ENCODE measurements around the gene IGSF3.

Gene IGSF3

GRCh38 chr1:116667575-116668105, at the start of gene IGSF3:
IGSF3 (minus strand) TSS chr1:116667733; CDS start chr1:116666326, 1,407 bp downstream.
- peak in 1 of 2 donors; percentile 41 for DNase-seq (ENCODE audit: low read depth in 1 of 2, low spot score in 1 of 2)

GRCh38 chr1:116717318-116717717, 49.8 kb upstream of the IGSF3 start:
- DNase-seq (ENCODE audit: low read depth in 1 of 2, low spot score in 1 of 2), result no peak

DNA sequence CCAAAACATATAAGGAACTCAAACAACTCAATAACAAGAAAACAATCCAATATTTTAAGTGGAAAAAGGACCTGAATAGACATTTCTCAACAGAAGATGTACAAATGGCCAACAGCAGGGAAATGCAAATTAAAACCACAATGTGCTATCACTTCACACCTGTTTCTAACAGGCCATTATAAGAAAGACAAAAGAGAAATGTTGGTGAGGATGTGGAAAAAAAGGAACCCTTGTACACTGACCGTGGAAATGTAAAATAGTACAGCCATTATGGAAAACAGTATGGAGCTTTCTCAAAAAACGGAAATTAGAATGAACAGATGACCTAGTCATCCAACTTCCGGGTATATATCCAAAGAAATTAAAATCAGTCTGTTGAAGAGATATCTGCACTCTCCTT, 48.9 kb upstream of the IGSF3 start:
- DNase-seq (ENCODE audit: low read depth in 1 of 2, low spot score in 1 of 2), result no peak

DNA sequence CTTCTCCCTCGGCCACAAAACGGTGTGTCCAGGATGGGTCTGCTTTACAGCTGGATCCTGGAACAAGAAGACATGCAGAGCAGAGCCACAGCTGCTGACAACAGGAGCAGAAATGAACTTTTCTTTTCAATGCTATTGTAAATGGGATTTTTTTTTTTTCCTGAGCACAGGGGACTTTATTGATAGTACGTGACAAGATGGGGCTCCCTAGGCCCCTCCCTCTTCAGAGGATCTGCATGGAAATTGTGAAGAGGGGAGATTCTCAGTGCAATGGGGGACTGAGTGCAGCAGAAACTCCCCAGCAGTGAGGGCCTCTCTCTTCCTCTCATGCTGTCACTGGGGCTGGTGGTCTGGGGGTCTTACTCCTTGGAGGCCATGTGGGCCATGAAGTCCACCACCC, 45.9 kb upstream of the IGSF3 start:
- no peak for DNase-seq (ENCODE audit: low read depth in 1 of 2, low spot score in 1 of 2)

GRCh38 chr1:116712510-116712909, 45.0 kb upstream of the IGSF3 start:
- DNase-seq (ENCODE audit: low read depth in 1 of 2, low spot score in 1 of 2), result no peak

DNA sequence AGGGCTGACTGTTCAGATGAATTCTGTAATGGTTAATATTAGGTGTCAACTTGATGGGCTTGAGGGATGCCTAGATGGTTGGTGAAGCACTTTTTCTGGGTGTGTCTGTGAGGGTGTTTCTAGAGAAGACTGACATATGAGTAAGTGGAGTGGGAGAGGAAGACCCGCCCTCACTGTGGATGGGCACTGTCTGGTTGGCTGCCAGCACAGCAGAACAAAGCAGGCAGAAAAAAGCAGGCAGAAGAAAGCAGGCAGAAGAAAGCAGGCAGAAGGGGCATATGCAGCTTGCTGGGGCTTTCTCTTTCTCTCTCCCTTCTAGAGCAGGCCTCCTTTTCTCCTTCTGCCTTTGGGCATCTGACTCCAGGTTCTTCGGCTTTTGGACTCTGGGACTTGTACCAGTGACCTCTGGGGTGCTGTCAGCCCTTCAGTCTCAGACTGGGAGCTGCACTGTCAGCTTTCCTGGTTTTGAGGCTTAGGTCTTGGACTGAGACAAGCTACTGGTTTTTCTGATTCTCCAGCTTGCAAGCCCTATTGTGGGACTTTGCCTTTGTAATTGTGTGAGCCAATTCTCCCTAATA, 43.8 kb upstream of the IGSF3 start:
- DNase-seq (ENCODE audit: low read depth in 1 of 2, low spot score in 1 of 2), result peak in 1 of 2 donors; percentile 5

DNA sequence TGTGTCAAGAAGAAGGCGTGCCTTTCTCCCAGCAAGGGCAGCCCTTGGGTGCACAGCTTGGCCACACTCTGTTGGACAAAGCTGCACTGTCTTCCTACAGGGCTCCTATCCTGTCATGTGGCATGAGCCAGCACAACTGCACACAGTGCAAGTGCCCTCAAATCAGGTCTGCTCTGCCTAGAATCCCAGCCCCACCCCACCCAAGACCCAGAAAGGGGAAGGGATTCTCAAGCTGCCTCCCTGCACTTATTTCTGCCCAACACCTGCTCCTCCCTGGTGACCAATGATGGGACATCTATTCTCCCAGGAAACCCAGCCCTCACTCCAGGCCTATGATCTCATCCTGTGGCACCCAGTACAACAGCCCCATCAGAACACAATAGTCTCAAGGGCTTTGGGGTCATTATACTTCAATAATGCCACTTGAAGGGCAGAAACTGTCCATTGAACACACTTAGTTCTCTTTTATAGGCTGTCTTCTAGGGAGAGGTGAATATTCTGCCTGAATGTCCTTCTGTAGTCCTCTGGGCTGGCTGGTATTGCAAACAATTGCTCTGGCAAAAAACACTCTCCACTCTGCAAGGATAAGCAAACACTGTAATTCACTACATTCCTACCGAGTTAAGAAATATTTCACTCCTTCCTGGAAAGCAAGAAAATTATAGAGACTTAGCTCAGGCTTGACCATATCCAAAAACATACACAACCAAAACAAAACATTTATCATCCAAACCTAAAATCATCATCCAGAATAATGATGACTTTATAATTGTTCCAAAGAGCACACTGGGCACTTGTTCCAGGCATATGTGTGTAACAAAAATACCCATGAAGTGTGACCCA, 43.1 kb upstream of the IGSF3 start:
- no peak for DNase-seq (ENCODE audit: low read depth in 1 of 2, low spot score in 1 of 2)

DNA sequence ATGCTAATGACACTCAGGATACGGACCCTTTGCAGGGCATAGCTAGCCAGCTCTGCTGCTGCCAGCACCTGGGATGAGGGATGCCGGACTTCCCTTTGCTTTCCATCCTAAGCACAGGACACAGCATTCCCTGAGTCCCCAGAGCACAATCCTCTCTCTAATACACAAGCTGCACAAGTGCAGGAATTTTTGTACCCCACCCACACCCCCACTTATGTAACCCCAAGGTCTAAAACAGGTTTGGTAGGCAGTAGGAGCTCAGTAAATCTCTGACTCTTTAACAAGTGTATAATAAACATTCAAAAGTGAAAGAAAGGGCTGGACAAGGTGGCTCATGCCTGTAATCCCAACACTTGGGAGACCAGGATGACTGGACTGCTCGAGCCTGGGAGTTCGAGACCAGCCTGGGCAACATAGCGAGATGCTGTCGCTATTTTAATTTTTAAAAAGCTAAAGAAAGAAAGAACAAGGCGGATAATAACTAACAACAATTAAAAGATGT, 42.2 kb upstream of the IGSF3 start:
- no peak for DNase-seq (ENCODE audit: low read depth in 1 of 2, low spot score in 1 of 2)

GRCh38 chr1:116708255-116708900, 40.8 kb upstream of the IGSF3 start:
- DNase-seq (ENCODE audit: low read depth in 1 of 2, low spot score in 1 of 2), result no peak

DNA sequence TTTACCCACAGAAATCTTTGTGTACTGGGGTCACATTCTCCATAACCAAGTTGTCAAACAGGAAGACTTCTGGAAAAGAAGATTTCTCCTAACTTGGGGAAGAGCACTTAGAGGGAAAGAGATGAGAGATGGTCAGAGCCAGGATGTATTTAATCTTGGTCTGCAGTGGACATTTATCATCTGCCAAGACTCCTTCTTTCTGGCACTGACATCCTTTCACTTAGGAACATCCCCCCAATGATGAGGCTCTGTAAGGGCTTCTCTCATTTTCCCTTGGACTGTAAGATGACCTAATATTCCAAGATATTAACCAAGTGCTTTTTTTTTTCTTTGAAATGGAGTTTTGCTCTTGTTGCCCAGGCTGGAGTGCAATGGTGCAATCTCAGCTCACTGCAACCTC, 39.3 kb upstream of the IGSF3 start:
- DNase-seq (ENCODE audit: low read depth in 1 of 2, low spot score in 1 of 2), result no peak

DNA sequence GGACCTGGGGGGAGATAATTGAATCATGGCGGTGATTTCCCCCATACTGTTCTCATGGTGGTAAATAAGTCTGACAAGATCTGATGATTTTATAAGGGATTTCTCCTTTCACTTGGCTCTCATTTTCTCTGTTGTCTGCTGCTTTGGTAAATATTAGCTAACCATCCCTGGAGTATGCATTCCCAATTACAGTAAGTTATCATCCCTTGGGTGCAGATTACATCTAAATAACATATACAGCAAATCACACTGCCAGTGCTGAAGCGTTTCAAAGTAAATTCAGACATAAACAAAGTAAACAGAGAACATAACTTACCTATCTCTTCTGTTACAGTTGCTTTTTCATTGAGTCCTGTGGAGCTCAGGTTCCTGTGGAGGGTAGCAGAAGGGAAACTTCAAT, 38.6 kb upstream of the IGSF3 start:
- no peak for DNase-seq (ENCODE audit: low read depth in 1 of 2, low spot score in 1 of 2)

- no peak for DNase-seq (ENCODE audit: low read depth in 1 of 2, low spot score in 1 of 2)
Observed at GRCh38 chr1:116704278-116704677, 36.7 kb upstream of the IGSF3 start.

- no peak for DNase-seq (ENCODE audit: low read depth in 1 of 2, low spot score in 1 of 2)
Observed at GRCh38 chr1:116699605-116700004, 32.1 kb upstream of the IGSF3 start.

GRCh38 chr1:116698244-116698595, 30.7 kb upstream of the IGSF3 start:
- DNase-seq (ENCODE audit: low read depth in 1 of 2, low spot score in 1 of 2), result no peak

- no peak for DNase-seq (ENCODE audit: low read depth in 1 of 2, low spot score in 1 of 2)
Observed at GRCh38 chr1:116697548-116698243, 30.2 kb upstream of the IGSF3 start.

DNA sequence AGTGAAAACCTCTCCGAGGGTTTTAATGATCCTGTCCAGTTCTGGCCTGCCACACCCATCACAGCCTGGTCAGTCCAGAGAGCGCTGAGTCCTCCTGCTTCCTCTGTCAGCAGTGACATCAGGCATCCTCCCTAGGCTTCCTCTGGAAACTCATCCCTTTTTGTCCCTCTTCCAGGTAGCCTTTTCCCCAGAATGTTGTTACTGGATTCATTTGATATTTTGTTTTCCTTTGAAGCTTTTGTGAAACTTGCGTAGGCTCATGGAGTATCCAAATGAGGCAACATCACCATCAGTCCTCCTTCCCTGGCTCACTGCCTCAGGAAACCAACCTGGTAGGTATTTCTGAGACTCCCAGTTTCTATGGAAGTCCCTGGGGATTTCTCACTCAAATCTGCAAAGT, 27.0 kb upstream of the IGSF3 start:
- no peak for DNase-seq (ENCODE audit: low read depth in 1 of 2, low spot score in 1 of 2)

GRCh38 chr1:116693759-116694480, 26.4 kb upstream of the IGSF3 start:
- no peak for DNase-seq (ENCODE audit: low read depth in 1 of 2, low spot score in 1 of 2)

GRCh38 chr1:116692879-116693278, 25.3 kb upstream of the IGSF3 start:
- no peak for DNase-seq (ENCODE audit: low read depth in 1 of 2, low spot score in 1 of 2)

GRCh38 chr1:116690849-116691406, 23.4 kb upstream of the IGSF3 start:
- DNase-seq (ENCODE audit: low read depth in 1 of 2, low spot score in 1 of 2), result no peak

DNA sequence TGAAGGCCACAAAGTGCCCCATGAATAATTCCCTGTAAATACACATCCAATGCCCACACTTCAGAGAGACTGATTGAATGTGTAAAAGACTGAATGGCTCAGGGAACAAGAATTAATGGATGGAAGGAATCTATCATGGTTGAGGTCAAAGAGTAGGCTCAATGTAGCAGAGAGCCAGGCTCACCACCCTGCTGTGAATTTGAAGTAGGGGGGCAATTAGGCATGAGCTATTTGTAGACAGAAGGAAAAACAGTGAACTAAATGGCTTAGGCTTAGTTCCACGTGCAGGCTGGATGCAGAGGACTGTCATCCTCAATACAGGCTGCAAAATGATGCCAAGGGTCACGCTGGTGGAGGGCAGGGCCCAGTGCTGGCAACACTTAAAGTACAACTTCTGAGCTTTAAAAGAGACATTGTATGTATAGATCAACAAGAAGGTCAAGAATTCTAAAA, 22.9 kb upstream of the IGSF3 start:
- no peak for DNase-seq (ENCODE audit: low read depth in 1 of 2, low spot score in 1 of 2)

Data from stimulated activated CD4-positive, alpha-beta T cell treated with anti-CD3 and anti-CD28 coated beads, Interleukin-15, amount 100 ng/mL, for 1 hour (primary cell).